T-helper 1 cell (primary cell): ENCODE measurements around the gene ARID2.

Experiments used
- DNase-seq, 5 donors: peaks; one replicate each; pipeline ENCODE4 v3.0.0-alpha.2; 2012 to 2020
- total RNA-seq, 4 donors: gene quantifications; one replicate each; lab custom pipeline; 2026; lab: John Stamatoyannopoulos, UW

ARID2 gene
- total RNA-seq, result 81.9 to 124 (median 105) reads per million in 4 donors

- peak; percentile 48 to 81 (median 60) for DNase-seq
Observed at GRCh38 chr12:45729233-45730083, at the start of gene ARID2. Gene ARID2, plus strand, starts transcription at chr12:45729706. Its CDS starts 131 bp downstream, at chr12:45729837.

DNA sequence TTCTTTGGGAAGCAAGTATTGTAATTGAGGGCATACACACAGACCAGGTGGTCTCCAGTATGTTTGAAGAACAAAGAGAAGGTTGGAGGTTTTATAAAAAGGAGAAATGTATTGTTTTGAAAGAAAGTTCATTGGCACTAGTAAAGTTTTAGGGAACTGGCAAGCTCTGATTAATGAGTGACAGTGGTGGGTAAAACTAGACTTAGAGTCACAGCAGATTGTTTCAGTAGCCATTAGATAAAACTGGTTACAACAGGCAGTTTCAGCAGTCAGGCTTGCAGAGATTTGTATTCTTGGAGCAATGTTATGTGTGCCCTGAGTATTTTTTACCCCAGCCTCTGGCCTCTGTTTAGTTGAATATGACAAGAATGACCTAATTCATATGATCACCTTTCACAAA is 49.1 kb upstream of the ARID2 start:
- no peak for DNase-seq

DNA sequence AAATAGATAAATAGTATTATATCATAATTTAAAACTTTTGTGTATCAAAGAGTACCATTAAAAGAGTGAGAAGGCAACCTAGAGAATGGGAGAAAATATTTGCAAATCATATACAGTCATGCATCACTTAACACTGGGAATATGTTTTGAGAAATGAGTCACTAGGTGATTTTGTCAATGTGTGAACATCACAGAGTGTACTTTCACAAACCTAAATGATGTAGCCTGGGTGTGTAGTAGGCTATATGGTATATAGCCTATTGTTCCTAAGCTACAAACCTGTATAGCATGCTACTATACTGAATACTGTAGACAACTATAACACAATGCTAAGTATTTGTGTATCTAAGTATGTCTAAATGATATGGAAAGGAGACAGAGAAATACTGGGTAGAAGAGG is 48.0 kb upstream of the ARID2 start:
- no peak for DNase-seq

- DNase-seq, result no peak
Observed at GRCh38 chr12:45685680-45686079, 43.8 kb upstream of the ARID2 start.

DNA sequence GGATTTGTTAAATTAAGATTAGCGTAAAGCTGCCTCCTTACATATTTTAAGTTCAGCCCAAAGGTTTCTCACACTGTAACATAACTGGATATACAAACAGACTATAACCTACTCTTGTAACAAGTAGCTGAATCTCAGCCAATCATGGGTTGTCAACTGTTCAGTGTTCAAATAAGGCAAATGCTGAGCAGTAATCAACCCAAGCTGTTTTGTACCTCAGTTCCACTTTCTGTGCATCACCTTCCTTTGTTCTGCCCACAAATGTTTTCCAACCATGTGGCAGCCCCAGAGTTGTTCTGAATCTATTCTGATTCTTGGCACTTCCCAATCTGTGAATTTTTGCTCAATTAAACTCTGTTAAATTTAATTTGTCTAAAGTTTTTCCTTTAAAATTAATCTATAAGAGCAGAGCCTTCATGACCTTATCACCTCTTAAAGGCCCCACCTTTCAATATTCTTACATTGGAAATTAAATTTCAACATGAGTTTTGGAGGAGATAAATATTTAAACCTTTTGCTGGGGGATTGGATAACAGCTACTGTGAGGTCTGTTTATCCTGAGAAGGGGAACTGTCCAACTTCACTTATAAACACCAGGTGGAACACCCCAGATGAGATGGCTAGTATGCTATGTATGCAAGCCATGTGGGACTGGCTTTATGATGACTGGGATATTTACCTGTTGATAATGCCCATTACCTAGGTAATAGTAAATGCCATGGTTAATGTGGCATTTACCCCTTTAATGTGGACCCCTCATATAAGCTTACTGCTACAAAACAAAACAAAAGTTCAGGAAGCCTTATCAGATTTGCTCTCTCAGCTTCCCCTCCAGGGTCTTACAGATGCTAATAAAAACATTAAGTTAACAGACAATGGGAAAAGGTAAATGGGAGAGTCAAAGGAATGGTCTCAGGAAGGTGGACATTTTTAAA is 42.2 kb upstream of the ARID2 start:
- DNase-seq, result no peak

DNA sequence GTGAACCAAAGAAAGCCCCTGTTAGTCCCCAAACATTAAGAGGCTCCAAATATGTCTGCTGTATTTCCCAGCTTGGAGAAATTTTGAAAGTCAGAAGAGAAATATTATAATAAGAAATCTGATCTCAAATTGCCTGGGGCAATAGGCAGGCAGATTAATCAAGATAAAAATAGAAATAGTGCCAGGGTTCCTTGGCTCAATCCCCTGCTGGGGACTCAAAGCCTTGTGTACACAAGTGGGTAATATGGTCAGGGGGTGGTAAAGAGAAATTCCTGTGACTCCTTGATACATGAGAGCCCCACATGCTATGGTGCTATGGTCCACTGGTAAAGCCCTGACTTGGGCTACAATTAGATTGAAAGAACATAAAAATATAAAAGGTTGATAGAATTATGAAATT is 41.3 kb upstream of the ARID2 start:
- no peak for DNase-seq

DNA sequence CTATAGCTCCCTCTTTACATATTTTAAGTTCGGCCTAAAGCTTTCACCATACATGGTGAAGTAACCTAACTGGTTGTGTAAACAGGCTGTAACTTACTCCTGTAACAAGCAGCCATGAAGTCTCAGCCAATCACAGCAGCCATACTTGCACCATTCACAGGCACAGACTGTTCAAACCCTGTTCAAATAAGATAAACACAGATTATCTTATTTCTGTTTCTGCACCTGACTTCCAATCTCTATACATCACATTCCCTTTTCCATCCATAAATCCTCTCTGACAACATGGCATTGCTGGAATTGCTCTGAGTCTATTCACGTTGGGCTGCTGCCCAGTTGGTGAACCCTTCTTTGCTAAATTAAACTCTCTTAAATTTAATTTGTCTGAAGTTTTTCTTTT is 34.5 kb upstream of the ARID2 start:
- DNase-seq, result no peak

- DNase-seq, result no peak
Observed at GRCh38 chr12:45695606-45696005, 33.9 kb upstream of the ARID2 start.

- no peak for DNase-seq
Observed at GRCh38 chr12:45696049-45696448, 33.5 kb upstream of the ARID2 start.

- no peak for DNase-seq
Observed at GRCh38 chr12:45697371-45697770, 32.1 kb upstream of the ARID2 start.

DNA sequence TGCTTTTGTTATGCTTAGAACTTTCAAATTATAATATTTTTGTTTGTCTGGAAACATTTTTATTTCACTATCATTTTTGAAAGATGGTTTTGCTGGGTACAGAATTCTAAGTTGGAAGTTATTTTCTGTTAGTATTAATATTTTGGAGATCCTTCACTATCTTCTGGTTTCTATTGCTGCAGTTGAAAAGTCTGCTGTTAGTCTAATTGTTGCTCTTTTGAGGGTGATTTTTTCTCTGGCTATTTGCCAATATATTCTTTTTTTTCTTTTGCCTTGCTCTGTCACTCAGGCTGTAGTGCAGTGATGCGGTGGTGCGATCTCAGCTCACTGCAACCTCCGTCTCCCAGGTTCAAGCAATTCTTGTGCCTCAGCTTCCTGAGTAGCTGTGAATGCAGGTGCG is 28.2 kb upstream of the ARID2 start:
- no peak for DNase-seq

DNA sequence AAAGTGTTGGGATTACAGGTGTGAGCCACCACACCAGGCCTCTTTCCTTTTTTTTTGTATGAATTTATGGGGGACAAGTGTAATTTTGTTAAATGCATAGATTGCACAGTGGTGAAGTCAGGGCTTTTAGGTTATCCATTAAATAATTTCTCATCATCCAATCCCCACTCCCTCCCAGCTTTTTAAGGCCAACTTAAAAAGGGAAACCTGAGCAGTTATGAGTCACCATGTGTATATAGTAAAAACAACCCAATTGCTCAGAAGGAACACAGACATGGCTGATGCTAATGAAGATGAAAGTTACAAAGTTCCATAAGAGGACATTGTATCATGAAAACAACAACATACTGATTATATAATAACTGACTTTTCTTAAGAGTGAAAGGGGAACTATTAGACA is 25.6 kb upstream of the ARID2 start:
- no peak for DNase-seq

DNA sequence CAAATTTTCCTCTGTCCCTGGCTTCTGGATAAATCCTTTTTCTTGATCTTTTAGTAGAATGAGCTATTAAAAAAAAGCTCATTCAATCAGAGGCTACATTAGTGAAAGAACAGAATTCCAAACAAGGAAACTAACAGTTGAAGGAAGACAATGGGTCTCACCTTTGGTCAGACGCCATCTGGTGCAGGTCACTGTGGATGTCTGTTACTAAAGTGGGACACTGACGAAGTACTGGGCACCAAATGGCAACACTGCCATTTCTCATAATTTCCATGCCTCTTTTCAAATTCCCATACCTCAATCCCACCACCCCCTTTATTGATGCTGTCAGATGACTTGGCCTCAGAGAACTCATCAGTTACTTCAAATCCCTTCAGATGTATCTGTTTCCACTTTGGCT is 24.5 kb upstream of the ARID2 start:
- no peak for DNase-seq

GRCh38 chr12:45705404-45705803 is 24.1 kb upstream of the ARID2 start:
- no peak for DNase-seq

DNA sequence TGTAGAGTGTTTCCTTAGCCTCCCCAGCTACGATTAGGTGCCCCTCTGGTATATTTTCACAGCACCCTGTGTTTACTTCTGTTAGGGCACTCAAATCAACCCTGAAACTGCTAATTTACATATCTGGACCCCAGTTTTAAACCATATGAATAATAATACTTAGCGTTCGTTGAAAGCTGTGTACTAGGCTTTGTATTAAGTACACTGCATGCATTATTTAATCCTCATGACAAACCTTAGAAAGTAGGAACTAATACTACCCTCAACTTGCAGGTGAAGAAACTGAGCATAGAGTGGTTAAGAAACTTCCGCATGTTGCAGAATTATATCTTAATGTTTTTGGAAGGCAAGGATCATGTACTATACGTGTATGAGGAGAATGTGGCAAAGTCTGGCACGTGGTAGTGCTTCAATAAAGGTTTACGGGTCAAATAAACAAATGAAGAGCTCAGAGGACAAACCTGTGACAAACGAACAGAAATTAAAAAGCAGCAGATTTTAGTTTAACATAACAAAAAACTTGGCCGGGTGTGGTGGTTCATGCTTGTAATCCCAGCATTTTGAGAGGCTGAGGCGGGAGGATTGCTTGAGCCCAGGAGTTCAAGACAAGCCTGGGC is 22.2 kb upstream of the ARID2 start:
- no peak for DNase-seq

DNA sequence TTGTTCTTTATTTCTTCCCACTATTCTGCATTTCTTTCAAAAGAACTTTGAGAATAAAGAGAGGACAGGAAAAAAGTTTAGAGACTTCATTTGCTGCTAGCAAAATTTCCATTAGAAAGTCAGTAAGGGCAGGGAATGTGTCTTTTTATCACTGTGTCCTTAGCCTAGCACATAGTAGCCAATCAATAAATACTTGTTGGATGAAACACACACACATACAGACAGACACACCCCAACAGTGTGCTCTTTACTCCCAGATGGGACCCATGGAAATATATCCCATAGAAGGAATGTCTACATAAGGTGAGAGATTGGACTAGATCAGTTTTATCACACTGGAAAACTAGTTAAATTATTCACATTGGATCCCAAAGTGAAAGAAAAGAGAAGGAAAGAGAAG is 21.1 kb upstream of the ARID2 start:
- DNase-seq, result no peak

DNA sequence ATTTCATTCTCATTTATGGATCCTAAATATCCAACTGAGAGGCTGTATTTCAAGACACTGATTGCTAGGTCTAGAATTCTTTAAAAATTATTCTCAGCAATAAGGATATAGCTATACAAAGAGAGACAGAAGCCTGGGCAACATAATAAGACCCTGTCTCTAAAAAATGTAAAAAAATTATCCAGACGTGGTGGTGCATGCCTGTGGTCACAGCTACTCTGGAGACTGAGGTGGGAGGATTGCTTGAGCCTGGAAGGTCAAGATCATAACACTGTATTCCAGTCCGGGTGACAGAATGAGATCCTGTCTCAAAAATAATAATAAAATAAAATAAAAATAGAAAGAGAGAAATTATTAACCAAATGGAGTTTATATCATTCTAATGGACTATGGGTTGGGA is 20.6 kb upstream of the ARID2 start:
- no peak for DNase-seq

DNA sequence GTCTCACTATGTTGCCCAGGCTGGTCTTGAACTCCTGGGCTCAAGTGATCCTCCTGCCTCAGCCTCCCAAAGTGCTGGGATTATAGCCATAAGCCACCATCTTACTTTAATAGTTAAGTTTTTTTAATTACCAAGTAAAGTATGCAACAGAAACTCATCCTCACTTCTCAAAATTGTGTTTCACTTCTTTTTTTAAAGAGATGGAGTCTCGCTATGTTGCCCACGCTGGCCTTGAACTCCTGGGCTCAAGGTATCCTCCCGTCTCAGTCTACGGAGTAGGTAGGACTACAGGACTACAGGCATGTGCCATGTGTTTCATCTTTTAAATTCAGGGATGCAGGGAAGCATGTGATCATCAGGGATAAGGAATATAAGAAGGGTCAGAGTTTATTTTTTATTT is 17.2 kb upstream of the ARID2 start:
- no peak for DNase-seq

- DNase-seq, result no peak
Observed at GRCh38 chr12:45713078-45713477, 16.4 kb upstream of the ARID2 start.

DNA sequence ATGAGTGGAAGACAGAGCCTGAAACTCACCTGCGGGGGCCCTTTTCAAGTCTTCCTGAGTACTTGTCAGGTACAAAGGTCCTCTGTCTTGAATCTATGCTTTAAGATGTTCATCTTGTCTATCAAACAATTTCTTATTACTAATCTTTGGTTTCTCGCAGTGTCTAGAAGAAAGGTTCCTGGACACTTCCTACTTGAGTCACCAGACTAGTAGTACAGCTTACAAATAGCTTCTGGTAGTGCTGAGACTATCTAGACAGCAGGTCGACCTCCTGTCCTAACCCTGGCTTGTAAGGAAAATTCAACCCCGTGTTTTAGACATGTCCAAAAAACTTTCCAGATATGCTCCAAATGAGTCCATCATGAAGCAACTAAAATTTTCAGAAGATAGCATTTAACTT is 11.2 kb upstream of the ARID2 start:
- DNase-seq, result no peak

DNA sequence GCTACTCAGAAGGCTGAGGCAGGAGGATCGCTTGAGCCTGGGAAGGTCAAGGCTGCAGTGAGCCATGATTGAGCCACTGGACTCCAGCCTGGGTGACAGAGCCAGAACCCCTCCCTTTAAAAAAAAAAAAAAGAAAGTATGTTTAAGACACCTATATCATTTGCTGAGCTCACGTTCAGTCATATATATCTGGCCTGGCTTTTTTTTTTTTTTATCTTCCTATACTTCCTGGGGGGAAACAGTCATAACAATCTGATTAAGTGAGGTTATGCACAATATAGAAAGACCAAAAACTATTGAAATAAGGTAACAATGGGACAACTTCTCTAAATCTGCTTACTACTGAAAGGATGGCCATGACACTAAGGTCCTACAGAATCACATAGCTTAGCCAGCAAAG is 9.4 kb upstream of the ARID2 start:
- no peak for DNase-seq

DNA sequence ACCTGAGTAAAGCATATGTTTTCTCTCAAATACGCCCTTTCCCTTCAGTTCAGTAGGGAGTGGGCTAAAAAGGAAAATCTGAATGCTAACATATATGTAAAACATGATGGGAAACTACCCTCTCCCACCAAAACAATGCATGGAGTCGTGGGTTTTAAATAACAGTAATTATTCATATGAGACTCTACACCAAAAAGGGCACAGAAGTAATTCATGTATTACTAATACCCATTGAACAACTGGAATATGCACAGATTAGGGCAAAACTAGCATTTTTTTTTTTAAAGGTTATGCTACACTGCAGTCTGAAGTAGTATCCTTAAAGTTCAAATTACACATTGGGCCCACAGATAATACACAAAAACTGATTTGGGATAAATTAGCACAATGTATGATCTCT is 8.1 kb upstream of the ARID2 start:
- no peak for DNase-seq

DNA sequence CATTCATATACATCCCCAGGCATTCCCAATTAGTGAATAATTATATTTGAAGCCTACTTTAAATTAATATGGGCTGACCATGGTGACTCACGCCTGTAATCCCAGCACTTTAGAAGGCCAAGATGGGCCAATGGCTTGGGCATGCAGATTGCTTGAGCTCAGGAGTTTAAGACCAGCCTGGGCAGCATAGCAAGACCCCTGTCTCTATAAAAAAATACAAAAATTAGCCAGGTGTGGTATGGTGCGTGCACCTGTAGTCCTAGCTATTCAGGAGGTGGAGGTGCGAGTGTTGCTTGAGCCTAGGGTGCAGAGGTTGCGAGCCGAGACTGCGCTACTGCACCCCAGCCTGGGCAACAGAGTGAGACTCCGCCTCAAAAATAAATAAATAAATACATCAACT is 7.6 kb upstream of the ARID2 start:
- no peak for DNase-seq
